HL-60 (cell line): Measurements from ENCODE around the gene ENPP1.

Experiments
- DNase-seq, 2 experiments: peaks; one replicate each; pipeline ENCODE4 v3.0.0-alpha.2; 2010 to 2020; ENCODE audit warnings: low read depth in 1 of 2, low spot score in 1 of 2
- H3K27ac ChIP-seq: fragments of 250-450 bp; sonication (Bioruptor Pico); replicated peaks from 2 replicates; pipeline ENCODE4 v1.5.1; 2020; ENCODE audit warnings: mild to moderate bottlenecking, moderate library complexity
- H3K27me3 ChIP-seq: fragments of 250-450 bp; sonication (Bioruptor Pico); 2 replicates; pipeline ENCODE4 v1.5.1; 2021; ENCODE audit warnings: mild to moderate bottlenecking, moderate library complexity; ENCODE audit not compliant: insufficient read depth, poor library complexity, severe bottlenecking
- H3K4me3 ChIP-seq: replicated peaks from 2 replicates; pipeline ENCODE4 v1.5.1; 2011; ENCODE audit warnings: mild to moderate bottlenecking, control low read depth, low read length; ENCODE audit not compliant: insufficient read depth
- GABPA ChIP-seq: IDR thresholded peaks from 2 replicates; pipeline ENCODE4 v1.6.1; 2012; ENCODE audit warnings: low read depth
- POLR2AphosphoS5 ChIP-seq: IDR thresholded peaks from 2 replicates; pipeline ENCODE4 v1.6.1; 2012; ENCODE audit warnings: low read depth
- SPI1 ChIP-seq: IDR thresholded peaks from 2 replicates; pipeline ENCODE4 v1.6.1; 2012; ENCODE audit warnings: low read depth, mild to moderate bottlenecking, borderline replicate concordance
- TF ChIP-seq, protein P1 (sequence below): IDR thresholded peaks from one replicate; pipeline ENCODE4 v1.5.1; 2011; ENCODE audit warnings: low read length, control low read depth, inconsistent platforms; ENCODE audit not compliant: insufficient read depth
- TF ChIP-seq, protein P2 (sequence below): IDR thresholded peaks from 2 replicates; pipeline ENCODE4 v1.6.1; 2012; ENCODE audit warnings: low read depth; ENCODE audit not compliant: insufficient replicate concordance

ENPP1 gene

DNA sequence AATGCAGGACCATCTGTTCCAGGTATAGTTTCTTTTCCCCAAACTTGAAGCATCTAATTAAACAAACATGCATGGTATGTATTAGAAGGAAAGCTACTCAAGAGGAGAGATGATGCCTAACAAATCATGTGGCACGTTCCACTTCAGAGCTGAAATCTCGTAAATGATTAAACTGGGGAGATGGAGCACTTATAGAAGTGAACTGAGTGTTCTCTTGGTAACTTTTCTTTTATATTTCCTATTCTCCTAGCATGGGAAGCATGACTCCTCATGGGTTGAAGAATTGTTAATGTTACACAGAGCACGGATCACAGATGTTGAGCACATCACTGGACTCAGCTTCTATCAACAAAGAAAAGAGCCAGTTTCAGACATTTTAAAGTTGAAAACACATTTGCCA is 82.3 kb downstream of the ENPP1 start:
- Histone ChIP-seq H3K27ac (no peak overlapping the region), H3K4me3 (no peak overlapping the region), H3K27me3 (no peaks in the 10 kb centered on the region)
- TF ChIP-seq GABPA: no peak
- TF ChIP-seq, protein P1, sequence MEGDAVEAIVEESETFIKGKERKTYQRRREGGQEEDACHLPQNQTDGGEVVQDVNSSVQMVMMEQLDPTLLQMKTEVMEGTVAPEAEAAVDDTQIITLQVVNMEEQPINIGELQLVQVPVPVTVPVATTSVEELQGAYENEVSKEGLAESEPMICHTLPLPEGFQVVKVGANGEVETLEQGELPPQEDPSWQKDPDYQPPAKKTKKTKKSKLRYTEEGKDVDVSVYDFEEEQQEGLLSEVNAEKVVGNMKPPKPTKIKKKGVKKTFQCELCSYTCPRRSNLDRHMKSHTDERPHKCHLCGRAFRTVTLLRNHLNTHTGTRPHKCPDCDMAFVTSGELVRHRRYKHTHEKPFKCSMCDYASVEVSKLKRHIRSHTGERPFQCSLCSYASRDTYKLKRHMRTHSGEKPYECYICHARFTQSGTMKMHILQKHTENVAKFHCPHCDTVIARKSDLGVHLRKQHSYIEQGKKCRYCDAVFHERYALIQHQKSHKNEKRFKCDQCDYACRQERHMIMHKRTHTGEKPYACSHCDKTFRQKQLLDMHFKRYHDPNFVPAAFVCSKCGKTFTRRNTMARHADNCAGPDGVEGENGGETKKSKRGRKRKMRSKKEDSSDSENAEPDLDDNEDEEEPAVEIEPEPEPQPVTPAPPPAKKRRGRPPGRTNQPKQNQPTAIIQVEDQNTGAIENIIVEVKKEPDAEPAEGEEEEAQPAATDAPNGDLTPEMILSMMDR: no peak
- TF ChIP-seq, protein P2, sequence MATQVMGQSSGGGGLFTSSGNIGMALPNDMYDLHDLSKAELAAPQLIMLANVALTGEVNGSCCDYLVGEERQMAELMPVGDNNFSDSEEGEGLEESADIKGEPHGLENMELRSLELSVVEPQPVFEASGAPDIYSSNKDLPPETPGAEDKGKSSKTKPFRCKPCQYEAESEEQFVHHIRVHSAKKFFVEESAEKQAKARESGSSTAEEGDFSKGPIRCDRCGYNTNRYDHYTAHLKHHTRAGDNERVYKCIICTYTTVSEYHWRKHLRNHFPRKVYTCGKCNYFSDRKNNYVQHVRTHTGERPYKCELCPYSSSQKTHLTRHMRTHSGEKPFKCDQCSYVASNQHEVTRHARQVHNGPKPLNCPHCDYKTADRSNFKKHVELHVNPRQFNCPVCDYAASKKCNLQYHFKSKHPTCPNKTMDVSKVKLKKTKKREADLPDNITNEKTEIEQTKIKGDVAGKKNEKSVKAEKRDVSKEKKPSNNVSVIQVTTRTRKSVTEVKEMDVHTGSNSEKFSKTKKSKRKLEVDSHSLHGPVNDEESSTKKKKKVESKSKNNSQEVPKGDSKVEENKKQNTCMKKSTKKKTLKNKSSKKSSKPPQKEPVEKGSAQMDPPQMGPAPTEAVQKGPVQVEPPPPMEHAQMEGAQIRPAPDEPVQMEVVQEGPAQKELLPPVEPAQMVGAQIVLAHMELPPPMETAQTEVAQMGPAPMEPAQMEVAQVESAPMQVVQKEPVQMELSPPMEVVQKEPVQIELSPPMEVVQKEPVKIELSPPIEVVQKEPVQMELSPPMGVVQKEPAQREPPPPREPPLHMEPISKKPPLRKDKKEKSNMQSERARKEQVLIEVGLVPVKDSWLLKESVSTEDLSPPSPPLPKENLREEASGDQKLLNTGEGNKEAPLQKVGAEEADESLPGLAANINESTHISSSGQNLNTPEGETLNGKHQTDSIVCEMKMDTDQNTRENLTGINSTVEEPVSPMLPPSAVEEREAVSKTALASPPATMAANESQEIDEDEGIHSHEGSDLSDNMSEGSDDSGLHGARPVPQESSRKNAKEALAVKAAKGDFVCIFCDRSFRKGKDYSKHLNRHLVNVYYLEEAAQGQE: no peak
- TF ChIP-seq SPI1: no peak
- TF ChIP-seq POLR2AphosphoS5: no peak
- no peak for DNase-seq

DNA sequence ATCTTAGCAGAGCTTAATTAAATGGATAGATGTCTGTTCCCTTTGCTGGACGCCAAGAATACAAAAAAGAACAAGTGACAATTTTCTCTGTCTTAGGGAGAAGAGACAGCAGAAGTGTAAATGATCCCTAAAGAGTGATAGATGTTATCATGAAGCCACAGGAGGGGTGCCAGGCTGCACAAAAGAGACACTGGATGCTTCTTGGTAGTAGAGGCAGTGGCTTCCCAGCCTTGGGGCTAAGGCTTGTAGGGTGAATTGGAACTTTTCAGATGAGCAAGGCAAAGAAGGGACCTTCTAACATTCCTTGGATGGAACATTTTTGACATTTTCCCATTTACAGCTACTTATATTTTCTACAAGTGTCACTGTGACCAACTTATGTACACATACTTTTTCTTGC is 85.4 kb downstream of the ENPP1 start:
- TF ChIP-seq, protein P1: no peak
- no peak for TF ChIP-seq GABPA
- no peak for TF ChIP-seq SPI1
- TF ChIP-seq POLR2AphosphoS5: no peak
- TF ChIP-seq, protein P2: no peak
- H3K27ac ChIP-seq: no peak overlapping the region
- no peak overlapping the region for H3K4me3 ChIP-seq
- no peak for DNase-seq
- H3K27me3 ChIP-seq: no peaks in the 10 kb centered on the region

DNA sequence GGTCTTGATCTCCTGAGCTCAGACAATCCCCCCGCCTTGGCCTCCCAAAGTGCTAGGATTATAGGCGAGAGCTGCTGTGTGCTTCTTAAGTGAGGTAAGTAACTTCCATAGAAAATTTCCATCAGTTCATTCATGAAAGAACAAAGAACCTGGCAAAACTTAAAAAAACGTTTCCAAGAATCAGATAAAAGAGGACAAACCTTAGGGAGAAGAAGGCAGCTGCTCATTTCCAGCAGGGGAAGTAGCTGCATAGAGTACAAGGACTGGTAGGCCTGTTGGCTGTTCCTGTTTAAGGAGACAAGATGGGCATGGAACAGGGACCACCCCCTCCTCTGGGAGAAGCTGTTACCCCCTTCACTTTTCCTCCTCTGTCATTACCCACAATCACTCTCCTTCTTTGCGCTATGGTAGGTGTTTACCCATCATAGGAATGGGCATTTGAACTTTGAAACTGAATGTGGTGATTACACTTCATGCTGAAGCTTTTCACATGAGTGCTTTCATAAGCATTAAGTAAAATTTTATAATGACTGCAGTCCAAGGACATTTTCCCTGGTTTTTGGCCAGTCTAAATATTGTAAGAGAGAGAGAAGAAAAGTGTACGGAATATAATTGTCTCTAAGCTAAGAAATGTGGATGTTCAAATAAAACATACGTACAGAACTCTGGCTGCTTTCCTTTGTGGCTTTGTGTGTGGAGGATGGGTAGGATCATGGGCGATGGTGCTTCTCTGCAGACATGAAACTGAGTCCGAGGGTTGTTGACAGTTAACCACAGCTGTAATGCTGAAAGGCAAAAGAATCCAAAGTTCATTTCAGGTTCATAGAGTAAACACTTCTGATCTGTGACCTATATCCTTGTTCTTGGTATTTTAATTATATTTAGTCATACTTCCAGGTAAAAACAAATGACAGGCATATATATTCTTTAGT is 86.9 kb downstream of the ENPP1 start:
- H3K4me3 ChIP-seq: no peak overlapping the region

More for the DNA sequence above, 86.9 kb downstream of the ENPP1 start:
- no peak for TF ChIP-seq POLR2AphosphoS5
- TF ChIP-seq GABPA: no peak
- TF ChIP-seq, protein P2: no peak
- TF ChIP-seq, protein P1: no peak
- no peak for TF ChIP-seq SPI1
- no peak overlapping the region for H3K27ac ChIP-seq
- no peak for DNase-seq
- no peaks in the 10 kb centered on the region for H3K27me3 ChIP-seq
